Right ventricle myocardium superior (tissue), 1 donor: ENCODE results near the gene DGKZ. TPM values are rescaled to one million over a fixed set of nuclear protein-coding genes. Genes with fewer than 3 reads are reported as not detected.

ENCODE experiments used
- ATAC-seq: fragments of 200-7000 bp; cut with Tn5 transposase; one replicate; pipeline ENCODE4 v1.9.1; 2020; ENCODE audit warnings: mild to moderate bottlenecking; ENCODE audit not compliant: poor library complexity
- DNase-seq: peaks from one replicate; pipeline ENCODE4 v3.0.0-alpha.2; 2020
- intact Hi-C: fragments of 100-400 bp; cut with DNase I; formaldehyde crosslinking; loops from one replicate; pipeline ENCODE4 v1.11.2; 2022
- total RNA-seq: library from RNA; stranded (reverse); fragmentation: NEBNext Ultra II Directional; extraction: Animal tissue kit (Norgen Biotek cat#: 25700); gene quantifications from one replicate; pipeline ENCODE4 v1.2.1, GENCODE V29; 2021
- donor health status: DM: no; HTN: yes; CAD: no; lungs with severe emphysema.

The DGKZ gene
- total RNA-seq, 1 donor from 2014 or later = 65.8 TPM

DNA sequence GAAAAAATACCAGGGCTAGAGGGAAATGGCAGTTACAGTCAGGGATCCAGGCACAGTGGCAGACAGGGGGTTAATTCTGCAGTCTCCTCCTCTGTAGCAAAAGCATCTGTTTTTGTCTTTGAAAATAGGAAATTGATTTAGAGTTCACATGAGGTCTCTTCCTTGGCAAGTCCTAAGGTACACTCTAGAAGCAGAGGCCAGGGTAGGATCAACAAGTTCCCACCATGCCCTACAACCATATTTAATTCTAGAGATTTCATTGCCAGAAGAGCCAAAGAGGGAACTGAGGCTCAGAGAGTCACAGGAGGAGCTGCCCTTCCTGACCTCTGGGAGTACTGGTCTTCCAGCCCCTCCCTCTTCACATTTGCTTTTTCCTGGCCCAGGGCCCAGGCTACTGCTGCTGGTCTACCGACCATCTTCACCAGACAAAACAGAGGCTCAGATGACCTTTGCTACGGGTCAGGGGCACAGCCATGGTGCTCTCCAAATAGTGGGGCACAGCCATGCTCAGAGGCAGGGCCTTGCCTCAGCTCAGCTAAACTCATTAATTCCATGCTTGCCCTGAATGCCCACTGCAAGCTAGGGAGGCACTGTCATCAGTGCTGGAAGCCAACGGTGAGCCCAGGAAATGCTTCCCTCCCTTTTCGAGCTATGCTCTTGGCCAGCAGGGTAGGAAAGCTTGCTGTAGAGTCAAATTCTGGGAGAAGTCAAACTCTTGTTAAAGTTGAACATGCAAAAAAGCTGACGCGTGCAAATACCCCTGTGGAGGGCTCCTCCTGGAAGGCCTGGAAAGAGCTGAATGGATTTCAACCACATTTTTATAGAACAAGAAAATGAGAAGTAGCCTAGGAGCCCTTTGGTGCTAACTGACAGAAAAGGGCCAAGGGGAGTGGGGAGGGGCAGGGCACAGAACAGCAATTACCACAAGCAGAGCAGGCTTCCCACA lies 56.0 kb downstream of the DGKZ start:
- DNase-seq = no peak
- intact Hi-C loops = no loop called here
- ATAC-seq = peak; percentile 54

DNA sequence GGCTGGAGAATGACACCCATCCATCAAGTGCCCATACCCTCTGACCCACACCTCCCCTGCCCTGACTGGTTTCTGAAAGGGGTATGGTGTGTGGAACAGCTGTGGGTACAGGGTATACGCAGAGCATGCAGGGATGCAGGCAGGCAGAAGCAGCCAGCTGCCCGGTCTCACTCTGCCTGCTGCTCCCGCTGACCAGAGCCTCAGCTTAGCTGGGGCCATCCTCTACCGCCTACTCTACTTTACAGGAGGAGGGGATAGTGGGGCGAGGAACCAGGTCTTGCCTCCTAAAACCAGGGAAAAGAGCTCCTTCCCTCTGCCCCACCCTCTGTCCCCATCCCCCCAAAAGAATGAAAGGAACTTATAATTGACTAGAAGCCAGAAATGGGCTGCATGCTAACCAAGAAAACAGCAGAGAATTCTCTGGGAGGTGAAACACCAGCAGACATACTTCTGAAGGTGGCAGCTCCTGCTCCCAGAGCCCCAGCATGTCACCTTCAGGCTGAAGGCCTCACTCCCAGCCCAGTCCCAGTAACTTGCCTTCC lies 57.3 kb downstream of the DGKZ start:
- intact Hi-C loops = no loop called here
- DNase-seq (no peak), ATAC-seq (no peak)

DNA sequence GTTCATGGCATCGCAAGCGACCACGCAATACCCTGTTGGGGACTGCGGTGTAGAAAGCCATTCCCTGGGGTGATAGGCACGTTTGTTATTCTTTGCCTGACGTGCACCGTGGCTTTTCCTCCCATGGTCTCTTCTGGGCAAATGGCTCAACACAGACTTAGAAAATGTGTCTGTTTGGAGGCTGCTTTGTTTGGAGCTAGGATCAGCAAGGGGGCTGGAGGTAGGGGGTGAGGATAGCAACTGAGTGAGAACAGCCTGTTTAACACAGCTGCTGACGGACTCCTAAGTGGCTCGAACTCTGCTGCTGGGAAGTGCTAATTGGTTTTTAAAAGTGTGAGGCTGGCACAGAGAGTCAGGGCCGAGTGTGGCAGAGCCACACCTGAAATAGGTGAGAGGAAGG lies 60.4 kb downstream of the DGKZ start:
- intact Hi-C loops = no loop called here
- DNase-seq (no peak), ATAC-seq (no peak)

GRCh38 chr11:46408407-46408986 lies 61.2 kb downstream of the DGKZ start:
- intact Hi-C loops = no loop called here
- DNase-seq (no peak), ATAC-seq (no peak)

DNA sequence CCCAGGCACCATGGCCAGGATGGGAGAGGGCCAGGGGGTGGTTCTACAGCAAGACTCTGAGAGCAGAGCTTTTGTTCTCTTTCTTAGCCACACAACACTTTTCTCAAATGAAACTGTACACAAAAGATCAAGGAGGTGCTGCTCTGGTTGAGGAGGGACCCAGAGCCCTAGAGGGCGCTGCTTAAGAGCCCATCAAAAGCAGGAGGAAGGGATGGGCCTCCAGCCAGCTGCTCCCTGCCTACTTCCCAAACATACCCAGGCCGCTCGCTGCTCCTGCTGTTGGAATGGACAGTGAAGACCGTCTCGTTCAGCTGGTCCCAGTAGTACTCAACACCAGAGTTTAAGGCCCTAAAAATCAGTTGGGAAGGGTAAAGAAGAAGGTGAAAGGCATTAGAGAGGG lies 62.8 kb downstream of the DGKZ start:
- ATAC-seq (no peak), DNase-seq (no peak)
- intact Hi-C loops = loop anchor here (10.0 kb wide), 1 partner anchor 65 kb away; no protein-coding TSS in a partner anchor

- intact Hi-C loops = loop anchor here (10.0 kb wide), 1 partner anchor 61 kb away; no protein-coding TSS in a partner anchor
- DNase-seq = no peak
- ATAC-seq = no peak
These were observed 66.7 kb downstream of the DGKZ start for GRCh38 chr11:46413760-46414465.

- DNase-seq (no peak), ATAC-seq (no peak)
- intact Hi-C loops = loop anchor here (10.0 kb wide), 1 partner anchor 60 kb away; no protein-coding TSS in a partner anchor
These were observed 67.2 kb downstream of the DGKZ start for GRCh38 chr11:46414466-46414796.

- intact Hi-C loops = loop anchor here (10.0 kb wide), 1 partner anchor 60 kb away; no protein-coding TSS in a partner anchor
- no peak for ATAC-seq
- DNase-seq = no peak
These were observed 67.6 kb downstream of the DGKZ start for GRCh38 chr11:46414879-46415278.

DNA sequence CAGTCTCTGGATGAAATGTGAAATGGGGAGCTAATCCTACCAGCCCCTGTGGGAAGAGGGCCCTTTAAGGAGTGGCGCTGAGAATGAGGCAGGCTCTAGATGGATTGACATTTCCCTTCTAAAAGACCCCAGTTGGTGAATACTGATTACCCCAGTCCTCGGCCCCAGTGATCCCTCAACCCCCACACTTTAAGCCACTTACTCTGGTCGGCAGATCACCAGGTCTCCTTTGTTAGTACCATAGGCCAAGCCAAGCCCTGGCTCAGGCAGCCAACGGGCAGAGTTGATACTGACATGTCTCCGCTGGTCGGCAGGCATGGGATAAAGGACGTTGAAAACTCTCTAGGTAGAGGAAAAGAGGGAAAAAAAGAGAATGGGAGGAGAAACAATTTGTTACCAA lies 70.4 kb downstream of the DGKZ start:
- intact Hi-C loops = loop anchor here (10.0 kb wide), 1 partner anchor 57 kb away; no protein-coding TSS in a partner anchor
- ATAC-seq (no peak), DNase-seq (no peak)

- DNase-seq (no peak), ATAC-seq (no peak)
- intact Hi-C loops = loop anchor here (10.0 kb wide), 1 partner anchor 56 kb away; no protein-coding TSS in a partner anchor
These were observed 71.5 kb downstream of the DGKZ start for GRCh38 chr11:46418751-46419150.

GRCh38 chr11:46420513-46420912 lies 73.2 kb downstream of the DGKZ start:
- DNase-seq = no peak
- no peak for ATAC-seq
- intact Hi-C loops = no loop called here

- ATAC-seq (peak; percentile 36), DNase-seq (no peak)
- intact Hi-C loops = no loop called here
These were observed 74.1 kb downstream of the DGKZ start for GRCh38 chr11:46421257-46421880.

DNA sequence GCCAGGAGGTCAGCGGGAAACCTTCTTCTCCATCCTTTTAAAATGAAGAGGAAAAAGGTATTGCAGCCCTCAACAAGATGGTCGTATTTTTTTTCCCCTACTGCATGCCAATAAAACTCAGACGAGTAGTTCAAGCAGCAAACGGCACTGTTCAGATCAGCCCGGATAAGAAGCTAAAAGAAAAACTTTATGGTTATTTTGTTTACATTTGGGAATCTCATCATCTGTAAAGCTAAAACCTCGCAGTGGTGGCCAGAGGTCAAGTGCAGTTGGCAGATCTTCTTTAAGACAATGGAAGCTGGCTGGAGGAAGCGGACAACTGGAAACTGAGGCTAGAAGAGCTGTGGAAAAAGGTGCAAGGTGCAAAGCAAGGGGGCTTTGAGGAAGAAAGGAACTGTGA lies 75.3 kb downstream of the DGKZ start:
- DNase-seq (no peak), ATAC-seq (no peak)
- intact Hi-C loops = no loop called here

DNA sequence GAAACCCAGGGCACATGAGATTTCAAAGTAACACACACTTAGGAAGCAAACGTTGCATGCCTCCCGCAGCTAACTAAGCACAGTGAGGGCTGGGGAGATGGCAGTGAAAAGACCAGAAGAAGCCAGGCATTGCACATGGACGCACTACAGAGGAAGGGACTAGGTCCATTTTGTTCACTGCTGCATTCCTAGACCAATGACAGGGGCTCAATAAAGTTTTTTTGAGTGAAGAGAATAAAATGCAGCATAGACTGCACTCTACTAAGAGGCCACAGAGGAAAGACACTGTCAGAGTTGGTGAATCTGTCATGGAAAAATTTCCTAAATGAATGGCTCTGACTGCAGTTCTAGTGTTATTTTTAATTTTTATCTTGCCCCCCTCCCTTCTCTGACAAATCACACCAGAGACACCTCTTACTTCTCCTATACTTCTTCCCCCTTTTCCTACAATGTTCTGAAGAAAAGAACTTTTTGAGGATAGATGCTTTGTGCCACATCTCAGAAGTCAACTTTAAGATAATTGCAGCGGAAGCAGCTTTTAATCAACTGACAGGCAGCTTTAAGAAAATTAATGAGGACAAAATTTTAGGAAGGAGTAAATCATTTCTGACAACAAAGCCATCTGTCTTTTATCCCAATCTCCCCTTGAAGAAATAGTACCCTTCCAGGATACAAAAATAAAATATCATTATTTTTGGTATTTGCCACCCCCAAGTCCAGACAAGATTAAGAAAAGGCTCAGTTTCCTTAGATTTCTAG lies 79.1 kb downstream of the DGKZ start:
- intact Hi-C loops = no loop called here
- no peak for DNase-seq

GRCh38 chr11:46427364-46427763 lies 80.1 kb downstream of the DGKZ start:
- intact Hi-C loops = no loop called here
- DNase-seq = no peak
- no peak for ATAC-seq

More for the DNA sequence above, 79.1 kb downstream of the DGKZ start:
- no peak for ATAC-seq

- intact Hi-C loops = no loop called here
- DNase-seq = no peak
- no peak for ATAC-seq
These were observed 82.5 kb downstream of the DGKZ start for GRCh38 chr11:46429717-46430116.
